GM18520 (cell line): ENCODE data around the gene STAT5B.
A peak's percentile ranks its signal among the peaks of the same experiment; 100 is the strongest.
"Not testable (repeated sequence)": the region's sequence is repeated elsewhere in the genome, so short reads cannot be mapped to it uniquely, and the experiment has no call there.

Source experiments
- ATAC-seq: cut with Tn5 transposase; IDR thresholded peaks from one replicate; pipeline ENCODE4 v1.9.1; 2021; ENCODE audit not compliant: unreplicated experiment

Gene STAT5B

GRCh38 chr17:42307362-42307927 lies 31.3 kb upstream of the STAT5B start:
- ATAC-seq: no peak

DNA sequence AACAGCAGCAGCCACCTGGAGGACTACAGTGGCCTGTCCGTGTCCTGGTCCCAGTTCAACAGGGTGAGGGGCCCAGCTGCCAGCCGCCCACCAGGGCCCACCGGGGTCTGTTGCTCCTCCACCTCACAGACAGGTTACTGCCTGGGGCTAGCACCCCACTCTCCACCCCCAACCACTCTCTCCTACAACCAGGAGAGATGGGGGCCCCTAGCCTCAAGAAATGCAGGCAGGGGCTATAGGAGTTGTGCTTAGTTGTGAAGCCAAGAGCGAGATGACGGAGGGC lies 30.1 kb upstream of the STAT5B start:
- ATAC-seq: no peak

- ATAC-seq: no peak
Observed at GRCh38 chr17:42305543-42306384, 29.6 kb upstream of the STAT5B start.

GRCh38 chr17:42305031-42305330 lies 28.8 kb upstream of the STAT5B start:
- not testable (repeated sequence) for ATAC-seq

DNA sequence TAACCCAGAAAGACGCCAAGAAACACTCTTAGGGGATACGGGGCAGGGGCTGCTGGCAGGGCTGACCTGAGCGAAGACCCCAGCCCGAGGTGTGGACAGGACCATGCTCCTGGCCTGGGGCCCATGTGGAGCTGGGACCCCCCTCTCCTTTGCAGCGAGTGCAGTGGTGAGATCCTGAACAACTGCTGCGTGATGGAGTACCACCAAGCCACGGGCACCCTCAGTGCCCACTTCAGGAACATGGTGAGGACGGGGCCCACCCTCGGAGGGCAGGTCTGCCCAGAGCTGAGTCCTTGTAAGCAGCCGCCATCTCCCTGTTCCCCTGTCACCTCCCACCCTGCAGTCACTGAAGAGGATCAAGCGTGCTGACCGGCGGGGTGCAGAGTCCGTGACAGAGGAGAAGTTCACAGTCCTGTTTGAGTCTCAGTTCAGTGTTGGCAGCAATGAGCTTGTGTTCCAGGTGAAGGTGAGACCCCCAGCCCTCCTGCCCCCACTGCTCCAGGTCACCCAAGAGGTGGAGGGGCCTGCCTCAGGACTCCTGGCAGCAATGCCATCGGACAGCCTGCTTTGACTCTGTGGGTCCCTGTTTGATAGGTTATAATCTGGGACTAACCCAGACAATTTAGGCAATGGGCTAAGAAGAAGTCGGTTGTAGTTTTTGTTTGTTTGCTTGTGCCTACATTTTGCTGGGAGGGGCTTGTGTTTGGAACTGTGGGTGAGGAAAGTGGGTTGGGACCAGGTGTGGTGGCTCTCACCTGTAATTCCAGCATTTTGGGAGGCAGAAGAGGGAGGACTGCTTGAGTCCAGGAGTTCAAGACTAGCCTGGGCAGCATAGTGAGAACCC lies 28.2 kb upstream of the STAT5B start:
- ATAC-seq: no peak

- ATAC-seq: no peak
Observed at GRCh38 chr17:42303694-42304093, 27.5 kb upstream of the STAT5B start.

- no peak for ATAC-seq
Observed at GRCh38 chr17:42301022-42301421, 24.8 kb upstream of the STAT5B start.

GRCh38 chr17:42299913-42300312 lies 23.7 kb upstream of the STAT5B start:
- ATAC-seq: not testable (repeated sequence)

DNA sequence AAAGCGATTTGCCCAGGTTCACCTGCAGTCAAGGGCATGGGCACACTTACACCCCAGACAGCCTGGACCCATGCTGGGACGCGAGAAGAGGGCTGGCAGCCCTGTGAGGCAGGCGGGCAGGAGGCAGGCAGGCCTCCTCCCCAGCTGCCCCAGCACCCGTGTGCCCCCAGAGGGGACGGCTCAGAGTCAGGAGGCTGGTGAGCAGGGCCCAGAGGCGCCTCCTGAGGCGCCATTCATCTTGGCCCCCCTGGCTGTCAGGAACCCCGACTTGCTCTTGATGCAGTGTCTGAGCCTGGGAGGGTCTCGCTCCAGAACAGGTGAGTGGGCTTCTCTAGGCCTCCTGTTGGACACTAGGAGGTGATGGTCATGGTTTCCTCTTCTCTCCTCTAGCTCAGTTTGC lies 23.2 kb upstream of the STAT5B start:
- ATAC-seq: not testable (repeated sequence)

DNA sequence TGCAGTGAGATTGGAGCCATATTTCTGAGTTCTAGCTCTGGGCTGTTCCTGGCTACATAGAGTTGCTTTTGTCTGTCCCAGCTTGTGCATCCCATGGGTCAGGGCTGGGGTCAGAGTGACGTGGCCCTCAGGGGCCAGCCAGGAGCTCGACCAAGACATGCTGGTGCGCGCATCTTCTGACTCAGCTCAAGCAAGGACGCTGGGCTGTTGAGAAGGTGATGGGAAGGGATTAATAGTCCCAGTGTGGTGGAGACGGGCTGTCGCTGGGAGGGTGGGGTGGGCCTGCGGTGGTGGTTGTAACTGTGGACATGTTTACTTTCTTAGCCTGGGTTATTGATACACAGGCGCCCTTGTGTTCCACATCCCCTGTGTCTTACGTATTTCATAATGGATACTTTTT lies 21.6 kb upstream of the STAT5B start:
- not testable (repeated sequence) for ATAC-seq

GRCh38 chr17:42296012-42296411 lies 19.8 kb upstream of the STAT5B start:
- no peak for ATAC-seq

DNA sequence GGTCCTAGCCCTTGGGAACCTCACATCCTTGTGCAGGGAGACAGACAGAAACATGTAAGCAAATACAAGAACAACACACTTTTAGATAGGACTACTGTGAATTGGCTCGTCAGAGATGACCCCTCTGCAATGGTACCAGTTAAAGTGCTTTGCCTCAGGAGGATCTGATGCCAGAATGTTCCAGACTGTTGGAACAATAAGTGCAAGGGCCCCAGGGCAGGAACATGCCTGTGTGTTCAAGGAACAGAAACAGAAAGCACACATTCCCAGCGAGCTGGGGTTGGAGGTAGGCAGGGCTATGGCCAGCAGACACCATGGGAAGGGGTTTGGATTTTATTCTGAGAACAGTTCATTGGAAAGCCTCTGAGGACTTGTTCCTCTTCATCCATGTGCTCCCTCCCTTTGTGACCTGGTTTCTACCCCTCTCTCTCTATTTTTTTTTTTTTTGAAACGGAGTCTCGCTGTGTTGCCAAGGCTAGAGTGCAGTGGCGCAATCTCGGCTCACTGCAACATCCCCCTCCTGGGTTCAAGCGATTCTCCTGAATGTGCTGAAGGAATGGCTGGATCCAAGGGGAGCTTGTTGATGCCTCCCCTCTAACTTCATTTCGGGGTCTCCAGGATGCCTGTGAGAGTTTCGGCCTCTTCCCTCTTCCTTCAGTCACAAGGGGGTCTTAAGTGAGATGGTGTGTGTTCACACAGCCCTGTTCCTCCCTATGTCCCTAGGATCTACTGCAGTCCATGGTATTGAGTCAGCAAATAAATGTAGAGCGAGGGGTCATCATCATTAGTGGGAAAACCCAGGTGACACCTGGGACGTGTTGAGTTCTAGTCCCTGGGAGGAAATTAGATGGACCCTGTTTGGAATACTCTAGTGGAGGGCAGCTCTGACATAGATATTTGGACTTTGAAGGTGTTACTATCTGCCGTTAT lies 18.5 kb upstream of the STAT5B start:
- ATAC-seq: no peak

DNA sequence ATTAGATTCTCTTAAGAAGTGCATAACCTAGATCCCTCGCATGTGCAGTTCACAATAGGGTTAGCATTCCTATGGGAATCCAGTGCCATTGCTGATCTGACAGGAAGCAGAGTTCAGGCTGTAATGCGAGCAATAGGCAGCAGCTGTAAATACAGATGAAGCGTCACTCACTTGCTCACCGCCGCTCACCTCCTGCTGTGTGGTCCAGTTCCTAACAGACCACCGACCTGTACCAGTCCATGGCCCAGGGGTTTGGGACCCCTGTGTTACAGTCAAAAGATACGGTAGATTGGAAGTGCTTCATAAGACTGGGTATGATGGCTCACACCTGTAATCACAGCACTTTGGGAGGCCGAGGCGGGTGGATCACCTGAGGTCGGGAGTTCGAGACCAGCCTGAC lies 14.9 kb upstream of the STAT5B start:
- ATAC-seq: no peak

- ATAC-seq: no peak
Observed at GRCh38 chr17:42290577-42290976, 14.4 kb upstream of the STAT5B start.

GRCh38 chr17:42289611-42290181 lies 13.5 kb upstream of the STAT5B start:
- no peak for ATAC-seq

DNA sequence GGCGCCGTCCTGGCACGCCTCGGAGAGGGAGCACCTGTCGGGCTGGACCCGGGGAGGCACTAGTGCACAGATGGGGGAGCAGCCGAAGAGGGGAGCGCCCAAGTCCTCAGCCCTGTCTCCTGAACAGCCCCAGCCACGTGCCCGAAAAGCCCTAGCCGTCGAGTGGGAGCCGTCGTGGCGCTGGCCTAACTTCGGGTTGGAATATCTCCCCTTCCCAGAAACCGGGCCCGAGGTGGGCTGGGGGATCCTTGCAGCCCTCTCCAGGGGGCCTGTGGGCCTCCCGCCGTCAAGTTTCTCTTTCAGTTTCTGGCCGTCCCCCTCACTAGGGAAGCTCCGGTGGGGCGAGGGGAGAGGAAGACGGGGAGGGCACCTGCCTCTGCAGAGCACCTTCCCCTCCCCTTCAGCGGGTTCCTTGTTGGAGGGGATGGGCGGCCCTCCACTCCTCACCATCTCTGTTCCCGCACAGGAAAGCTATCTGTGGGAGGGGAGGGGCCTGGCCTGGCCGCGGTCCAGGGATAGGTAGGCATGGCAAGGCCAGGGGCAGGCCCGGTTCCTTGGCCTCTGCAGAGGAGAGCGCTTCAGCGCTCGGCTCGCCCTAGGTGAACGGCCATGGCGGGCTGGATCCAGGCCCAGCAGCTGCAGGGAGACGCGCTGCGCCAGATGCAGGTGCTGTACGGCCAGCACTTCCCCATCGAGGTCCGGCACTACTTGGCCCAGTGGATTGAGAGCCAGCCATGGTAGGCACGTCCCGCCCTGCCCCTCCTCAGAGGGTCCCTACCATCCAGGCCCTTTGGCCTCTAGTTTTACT lies 12.8 kb upstream of the STAT5B start:
- ATAC-seq: no peak

DNA sequence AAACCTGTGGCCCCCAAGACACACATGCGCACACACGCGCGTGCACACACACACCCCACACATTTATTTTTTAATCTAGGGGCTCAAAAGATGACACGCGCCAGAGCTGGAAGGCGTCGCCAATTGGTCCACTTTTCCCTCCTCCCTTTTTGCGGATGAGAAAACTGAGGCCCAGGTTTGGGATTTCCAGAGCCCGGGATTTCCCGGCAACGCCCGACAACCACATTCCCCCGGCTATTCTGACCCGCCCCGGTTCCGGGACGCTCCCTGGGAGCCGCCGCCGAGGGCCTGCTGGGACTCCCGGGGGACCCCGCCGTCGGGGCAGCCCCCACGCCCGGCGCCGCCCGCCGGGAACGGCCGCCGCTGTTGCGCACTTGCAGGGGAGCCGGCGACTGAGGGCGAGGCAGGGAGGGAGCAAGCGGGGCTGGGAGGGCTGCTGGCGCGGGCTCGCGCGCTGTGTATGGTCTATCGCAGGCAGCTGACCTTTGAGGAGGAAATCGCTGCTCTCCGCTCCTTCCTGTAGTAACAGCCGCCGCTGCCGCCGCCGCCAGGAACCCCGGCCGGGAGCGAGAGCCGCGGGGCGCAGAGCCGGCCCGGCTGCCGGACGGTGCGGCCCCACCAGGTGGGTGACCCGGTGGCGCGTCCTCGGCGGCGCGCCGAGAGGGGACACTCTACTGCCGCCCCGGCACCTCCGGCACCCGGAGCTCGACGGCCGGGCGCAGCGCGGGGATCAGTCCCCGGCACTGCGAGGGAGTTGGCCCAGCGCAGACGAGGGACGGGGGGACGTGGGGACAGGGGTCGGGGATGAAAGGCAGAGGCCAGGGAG lies 12.0 kb upstream of the STAT5B start, which contains the start of gene STAT5A:
Gene STAT5A (plus strand): TSS at position 522 of the 826 bp plus-strand sequence. CDS start 914 bp downstream, outside the sequence.
- ATAC-seq: peak; percentile 37

DNA sequence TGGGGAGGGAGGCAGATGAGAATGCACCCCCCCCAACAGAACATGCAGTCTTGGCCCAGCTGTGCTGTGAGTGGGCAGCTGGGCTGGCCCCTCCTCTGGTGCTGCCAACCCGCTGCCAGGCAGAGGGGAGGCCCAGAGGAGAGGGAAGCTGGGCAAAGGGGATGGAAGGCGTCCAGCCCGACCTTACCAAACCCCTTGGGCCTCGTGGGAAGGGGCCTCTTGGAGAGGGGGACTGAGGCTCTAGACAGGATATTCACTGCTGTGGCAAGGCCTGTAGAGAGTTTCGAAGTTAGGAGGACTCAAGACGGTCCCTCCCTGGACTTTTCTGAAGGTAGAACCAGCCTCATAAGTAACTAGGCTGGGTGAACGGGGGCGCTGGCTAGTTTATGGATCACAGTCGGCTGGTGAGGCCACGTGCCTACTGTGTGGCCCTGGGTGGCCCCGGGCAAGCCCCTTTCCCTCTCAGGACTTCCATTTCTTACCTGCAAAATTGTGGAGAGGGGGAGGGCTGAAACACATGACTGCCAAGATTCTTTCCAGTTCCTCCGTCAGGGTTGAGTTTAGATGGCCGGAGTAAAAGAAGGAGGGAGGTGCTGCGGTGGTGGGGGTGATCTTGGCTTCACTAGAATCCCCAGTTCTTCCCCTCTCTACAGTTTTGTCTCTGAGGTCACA lies 11.2 kb upstream of the STAT5B start:
- no peak for ATAC-seq
